HG03135 (cell line): ENCODE data around the gene GDPD4.

ENCODE experiments used
- ATAC-seq: cut with Tn5 transposase; IDR thresholded peaks from one replicate; pipeline ENCODE4 v1.9.1; 2021; ENCODE audit warnings: mild to moderate bottlenecking, moderate library complexity; ENCODE audit not compliant: unreplicated experiment

The GDPD4 gene

GRCh38 chr11:77299528-77299993, 1.9 kb downstream of the GDPD4 start:
- no peak for ATAC-seq

GRCh38 chr11:77294040-77294439, 7.4 kb downstream of the GDPD4 start:
- no peak for ATAC-seq

- ATAC-seq, result no peak
Measured at GRCh38 chr11:77289737-77290136, 11.7 kb downstream of the GDPD4 start.

GRCh38 chr11:77287615-77288273, 13.7 kb downstream of the GDPD4 start:
- ATAC-seq, result no peak

GRCh38 chr11:77287136-77287535, 14.3 kb downstream of the GDPD4 start:
- no peak for ATAC-seq

GRCh38 chr11:77284476-77285468, 16.7 kb downstream of the GDPD4 start:
- ATAC-seq, result no peak

GRCh38 chr11:77283101-77283500, 18.4 kb downstream of the GDPD4 start:
- ATAC-seq, result no peak

GRCh38 chr11:77278595-77279506, 22.6 kb downstream of the GDPD4 start:
- ATAC-seq, result no peak

- ATAC-seq, result no peak
Measured at GRCh38 chr11:77276271-77276670, 25.2 kb downstream of the GDPD4 start.

GRCh38 chr11:77270921-77271320, 30.6 kb downstream of the GDPD4 start:
- ATAC-seq, result no peak

GRCh38 chr11:77269484-77270123, 31.9 kb downstream of the GDPD4 start:
- ATAC-seq, result no peak

GRCh38 chr11:77267962-77268361, 33.5 kb downstream of the GDPD4 start:
- ATAC-seq, result no peak

GRCh38 chr11:77266766-77267165, 34.7 kb downstream of the GDPD4 start:
- ATAC-seq, result no peak

GRCh38 chr11:77262803-77263202, 38.7 kb downstream of the GDPD4 start:
- no peak for ATAC-seq

- no peak for ATAC-seq
Measured at GRCh38 chr11:77259641-77260040, 41.8 kb downstream of the GDPD4 start.

- ATAC-seq, result no peak
Measured at GRCh38 chr11:77253690-77254089, 47.8 kb downstream of the GDPD4 start.

GRCh38 chr11:77252555-77253270, 48.8 kb downstream of the GDPD4 start:
- no peak for ATAC-seq

GRCh38 chr11:77250881-77251640, 50.4 kb downstream of the GDPD4 start:
- no peak for ATAC-seq

GRCh38 chr11:77249427-77249826, 52.1 kb downstream of the GDPD4 start:
- no peak for ATAC-seq
